NCI-H2196 treated with DMSO at 0.1 percent for 48 hours (cell line): Measurements from ENCODE around the gene MAD1L1.

Source experiments
- DNase-seq: peaks from one replicate; lab custom pipeline; 2025; ENCODE audit not compliant: unreplicated experiment; lab: John Stamatoyannopoulos, UW

Gene MAD1L1

GRCh38 chr7:2033586-2034135 is 199.1 kb downstream of the MAD1L1 start:
- no peak for DNase-seq

- no peak for DNase-seq
Measured at GRCh38 chr7:2032876-2033407, 199.8 kb downstream of the MAD1L1 start.

- DNase-seq = no peak
Measured at GRCh38 chr7:2032030-2032875, 200.5 kb downstream of the MAD1L1 start.

DNA sequence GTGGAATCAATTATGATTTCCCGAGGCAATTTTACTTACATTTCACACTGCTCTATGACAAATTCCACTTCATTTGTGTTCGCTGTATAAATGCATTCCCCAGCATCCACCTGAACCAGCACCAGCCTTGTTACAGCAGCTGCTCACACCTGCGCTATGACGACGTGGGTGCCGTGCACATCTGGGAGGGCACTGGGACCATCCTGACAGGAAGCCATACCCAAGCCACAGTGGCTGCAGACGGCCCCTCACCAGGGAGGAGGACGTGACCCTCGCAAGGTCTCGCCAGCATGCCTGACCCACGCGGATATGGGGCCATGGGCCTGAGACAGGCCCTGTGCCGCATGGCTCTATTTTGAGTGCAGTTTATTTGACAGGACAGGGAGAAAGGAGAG is 201.3 kb downstream of the MAD1L1 start:
- no peak for DNase-seq

GRCh38 chr7:2030475-2031450 is 202.0 kb downstream of the MAD1L1 start:
- no peak for DNase-seq

- no peak for DNase-seq
Measured at GRCh38 chr7:2029936-2030335, 202.8 kb downstream of the MAD1L1 start.

DNA sequence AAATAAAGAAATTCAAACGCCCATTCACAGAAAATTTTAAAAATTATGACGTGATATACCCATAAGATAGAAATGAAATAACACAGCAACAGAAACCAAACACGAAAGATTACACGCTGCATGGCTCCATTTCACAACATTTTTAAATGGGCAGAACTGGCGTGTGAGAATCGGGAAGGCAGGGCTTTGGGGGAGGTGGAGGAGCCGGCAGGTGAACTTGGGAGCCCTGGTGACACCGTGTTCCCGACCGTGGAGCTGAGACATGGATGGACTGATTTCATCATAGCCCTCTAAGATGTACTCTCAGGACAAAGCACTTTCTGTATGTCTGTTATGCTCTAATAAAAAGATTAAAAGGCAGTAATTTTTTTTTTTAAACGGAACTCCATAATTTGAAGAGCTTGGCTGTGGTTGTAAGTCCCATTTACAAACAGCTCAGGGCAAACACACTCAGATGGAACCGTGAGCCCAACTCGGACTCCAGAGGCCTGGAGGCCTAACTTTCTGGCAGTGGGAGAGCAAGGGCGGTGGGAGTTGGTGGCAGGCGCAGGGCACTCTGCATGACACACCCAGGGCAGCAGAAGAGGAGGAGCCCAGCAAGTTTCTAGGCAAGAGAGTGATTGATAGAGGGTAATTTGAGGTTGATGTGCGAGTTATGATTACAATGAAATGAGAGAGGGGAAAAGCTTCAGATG is 203.4 kb downstream of the MAD1L1 start:
- DNase-seq = no peak

DNA sequence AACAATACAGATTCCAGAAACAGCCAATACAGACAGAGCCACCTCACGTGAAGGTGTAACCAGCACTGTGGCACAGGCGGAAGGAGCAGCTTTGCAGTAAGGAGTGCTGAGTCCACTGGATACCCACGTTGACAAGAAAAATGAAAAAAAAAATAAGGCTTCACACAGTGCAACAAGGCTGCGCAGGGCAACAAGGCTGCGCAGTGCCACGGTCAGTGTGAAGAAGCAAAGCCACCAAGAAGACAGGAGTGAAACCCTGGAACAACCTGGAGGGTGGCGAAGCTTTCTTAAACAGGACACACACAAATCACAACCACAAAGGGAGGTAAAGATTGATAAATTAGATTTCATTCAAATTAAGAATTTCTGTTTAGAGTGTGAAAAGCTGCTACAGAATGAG is 204.0 kb downstream of the MAD1L1 start:
- DNase-seq = no peak

DNA sequence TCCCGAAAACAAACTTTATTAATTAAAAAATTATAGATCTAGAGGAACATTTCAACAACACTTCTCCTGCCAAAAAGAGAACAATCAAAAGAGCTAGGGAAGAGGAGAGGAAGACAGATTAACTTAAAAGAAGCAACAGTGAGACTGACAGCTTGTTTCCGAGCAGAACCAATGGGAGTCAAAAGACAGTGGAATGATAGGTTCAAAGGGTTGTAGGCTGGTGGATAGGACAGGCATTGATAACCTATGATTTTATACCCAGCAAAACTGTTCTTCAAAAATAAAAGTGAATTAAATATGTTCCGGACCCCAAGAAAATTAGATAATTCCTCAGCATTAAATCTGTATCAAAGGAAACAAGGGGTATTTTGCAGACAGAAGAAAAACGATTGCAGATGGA is 207.6 kb downstream of the MAD1L1 start:
- DNase-seq = no peak

- no peak for DNase-seq
Measured at GRCh38 chr7:2024567-2024918, 208.2 kb downstream of the MAD1L1 start.

DNA sequence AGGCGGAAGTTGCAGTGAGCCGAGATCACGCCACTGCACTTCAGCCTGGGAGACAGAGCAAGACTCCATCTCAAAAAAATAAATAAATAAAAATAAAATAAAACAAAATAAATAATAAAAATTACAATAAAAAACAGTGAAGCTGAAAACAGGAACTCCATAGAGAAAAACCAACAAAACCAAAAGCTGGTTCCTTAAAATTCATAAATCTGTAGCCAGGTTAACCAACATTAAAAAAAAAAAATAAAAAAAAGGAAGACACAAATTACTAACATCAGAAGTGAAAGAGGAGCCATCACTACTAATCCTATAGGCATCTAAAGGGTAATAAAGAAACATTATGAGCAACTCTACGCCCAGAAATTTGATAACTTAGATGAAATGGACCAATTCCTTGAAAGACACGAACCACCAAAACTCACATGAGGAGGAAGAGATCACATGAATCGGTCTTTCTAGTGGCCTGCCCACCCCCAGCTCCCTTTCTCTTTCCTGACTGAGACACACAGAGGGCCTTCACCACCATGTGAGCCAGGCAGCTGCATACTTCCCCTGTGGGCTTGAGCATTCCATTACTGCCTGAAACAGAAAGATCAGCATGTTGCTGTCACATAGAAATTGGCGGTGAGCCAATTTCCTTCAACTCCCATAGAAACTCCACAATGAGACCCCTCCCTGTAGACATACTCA is 208.7 kb downstream of the MAD1L1 start:
- no peak for DNase-seq

DNA sequence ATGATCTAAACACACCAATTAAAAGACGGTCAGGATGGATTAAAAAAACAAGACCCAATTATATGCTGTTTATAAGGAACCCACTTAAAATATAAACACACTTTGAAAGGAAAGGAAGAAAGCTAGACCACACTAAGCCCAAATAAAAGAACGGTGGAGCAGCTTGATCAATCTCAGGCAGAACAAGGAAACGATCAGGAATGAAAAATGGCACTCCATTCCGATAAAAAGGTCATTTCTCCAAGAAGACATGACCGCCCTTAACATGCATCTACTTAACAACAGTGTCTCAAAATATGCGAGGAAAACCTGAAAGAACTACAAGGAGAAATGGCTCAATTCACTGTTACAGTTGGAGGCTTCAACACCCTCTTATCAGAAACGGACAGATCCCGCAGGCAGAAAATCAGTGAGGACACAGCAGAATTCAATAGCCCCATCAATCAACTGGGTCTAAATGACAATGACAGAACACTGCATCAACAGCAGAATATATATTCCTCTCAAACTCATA is 210.0 kb downstream of the MAD1L1 start:
- no peak for DNase-seq

DNA sequence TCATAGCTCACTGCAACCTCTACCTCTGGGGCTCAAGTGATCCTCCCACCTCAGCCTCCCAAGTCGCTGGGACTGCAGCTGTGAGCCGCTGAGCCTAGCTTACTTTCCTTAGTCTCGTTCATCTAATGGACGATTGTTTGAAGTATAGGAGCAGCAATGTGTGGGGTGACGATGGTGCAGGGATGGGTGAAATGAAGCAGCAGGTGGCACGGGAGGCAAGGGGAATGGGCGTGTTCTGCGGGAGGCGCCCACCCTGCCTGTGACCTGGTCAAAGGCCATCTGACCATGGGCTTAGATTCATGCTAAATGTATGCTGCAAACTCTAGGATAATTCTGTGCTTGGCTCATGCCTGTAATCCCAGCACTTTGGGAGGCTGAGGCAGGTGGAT is 210.7 kb downstream of the MAD1L1 start:
- no peak for DNase-seq

- no peak for DNase-seq
Measured at GRCh38 chr7:2019711-2020511, 212.8 kb downstream of the MAD1L1 start.

DNA sequence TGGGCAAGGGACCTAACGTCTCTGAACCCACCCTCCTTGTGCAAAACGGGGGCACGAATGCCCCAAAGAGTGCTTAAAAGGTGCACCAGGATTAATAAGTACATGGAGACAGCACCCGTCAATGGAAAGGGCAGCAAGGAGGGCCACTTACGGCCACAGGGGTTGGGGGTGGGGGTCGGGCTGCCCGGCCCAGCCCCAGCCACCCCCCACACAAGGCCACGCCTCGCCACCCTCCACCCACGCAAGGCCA is 213.4 kb downstream of the MAD1L1 start:
- no peak for DNase-seq

DNA sequence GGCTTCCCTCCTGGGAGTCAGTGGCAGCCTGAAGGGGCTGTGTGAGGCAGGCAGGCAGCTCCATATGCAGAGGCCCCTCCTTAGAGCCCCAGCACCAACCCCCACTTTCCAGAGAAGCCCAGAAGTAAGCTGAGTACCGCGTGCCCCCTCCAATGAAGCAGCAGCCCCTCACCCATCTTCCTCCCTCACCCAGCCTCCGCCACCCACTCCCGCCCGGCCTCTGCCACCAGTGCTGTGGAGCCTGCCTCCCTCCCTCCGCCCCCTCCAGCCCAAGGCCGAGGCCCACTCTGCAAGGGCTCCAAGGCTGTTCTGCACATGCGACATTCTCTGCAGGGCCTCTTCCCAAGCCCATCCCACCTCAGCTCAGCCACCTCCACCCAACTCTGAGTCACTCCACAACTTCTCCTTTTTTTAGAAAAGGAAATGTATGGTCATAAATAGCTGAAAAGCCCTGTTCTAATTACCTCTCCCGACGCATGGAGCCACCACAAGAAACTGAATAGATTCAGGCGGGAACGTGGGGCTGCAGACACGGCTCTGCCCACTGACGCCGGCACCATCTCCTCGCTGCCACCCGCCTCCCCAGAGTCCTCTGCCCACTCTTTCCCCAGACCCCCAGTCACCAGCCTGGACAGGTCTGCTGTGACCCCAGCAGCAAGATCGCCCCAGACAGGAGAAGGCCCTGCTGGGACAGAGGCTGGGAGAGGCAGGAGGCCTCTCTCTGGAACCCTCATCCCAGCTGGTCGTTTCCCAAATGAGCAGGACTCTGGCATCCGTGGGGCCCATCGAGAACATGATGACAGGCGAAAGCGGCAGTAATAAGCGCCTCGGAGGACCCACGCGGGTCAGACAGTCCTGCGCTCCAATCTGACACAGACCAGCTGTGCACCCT is 213.9 kb downstream of the MAD1L1 start:
- no peak for DNase-seq

DNA sequence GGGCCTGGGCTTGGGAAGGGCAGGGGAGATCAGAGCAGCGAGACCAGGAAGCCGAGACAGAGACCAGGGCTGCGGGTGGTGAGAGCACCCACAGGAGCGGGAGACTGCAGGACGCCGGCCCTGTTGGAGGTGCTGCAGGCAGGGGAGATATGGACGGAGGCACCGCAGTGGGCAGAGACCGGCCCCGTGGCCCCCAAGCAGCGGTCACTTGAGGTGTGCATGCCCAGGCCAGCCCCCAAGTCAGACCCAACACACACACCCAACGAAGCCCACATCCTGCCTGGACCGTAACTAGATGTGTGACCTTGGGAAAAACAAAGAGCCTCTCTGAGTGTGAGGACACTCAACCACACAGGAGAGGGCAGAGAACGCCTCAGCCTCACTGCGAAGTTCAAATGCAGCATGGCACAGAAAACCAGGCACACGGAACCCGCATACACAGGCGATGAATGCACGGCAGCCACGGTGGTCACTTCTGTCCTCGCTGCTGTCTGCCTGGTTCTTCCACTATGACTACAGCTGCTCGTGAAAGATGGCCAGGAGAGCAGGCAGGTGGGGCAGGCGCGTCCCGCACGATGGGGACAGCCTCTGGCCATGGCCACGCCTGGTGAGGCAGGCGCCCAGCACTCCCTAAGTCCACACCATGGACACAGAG is 214.7 kb downstream of the MAD1L1 start:
- no peak for DNase-seq

GRCh38 chr7:2017481-2017891 is 215.3 kb downstream of the MAD1L1 start:
- DNase-seq = no peak
